ENCODE data around the gene PAX1. TPM values are rescaled to one million over a fixed set of nuclear protein-coding genes. Genes with fewer than 3 reads are reported as not detected.

The PAX1 gene
- total and polyA plus RNA-seq, 2 of the 8 experiments (the other 6 are each of a cell fraction or from before 2014, with no cell fraction given) = not detected

GRCh38 chr20:21741266-21741665, 35.8 kb downstream of the PAX1 start:
- ChIA-PET CTCF (ENCODE audit: partially characterized antibody) (no interaction called here), POLR2A (ENCODE audit: partially characterized antibody) (no interaction called here)
- no peak overlapping the region for H2BK120ac ChIP-seq (replicated peaks; ENCODE audit: low read depth, low read length)
- TF ChIP-seq MAX (IDR thresholded peaks at IDR 0.05) = no peak
- H3K4ac ChIP-seq (replicated peaks; ENCODE audit: insufficient read length, low read depth, low read length) = no peak overlapping the region
- H3K27ac ChIP-seq (ENCODE audit: low read depth, low read length) = no peak overlapping the region
- H3K9me3 ChIP-seq (ENCODE audit: insufficient read depth in 2 of 2, low read depth in 1 of 2, low read length in 1 of 2) = peaks cover 3 to 6% of the 10 kb centered on the region in 2 experiments; a peak in 1 of 4 replicates
- no peaks in the 10 kb centered on the region for H3K23me2 ChIP-seq (ENCODE audit: low read depth, low read length)
- H3K27me3 ChIP-seq (replicated peaks in 1 of 4; ENCODE audit: control insufficient read depth in 3 of 4, extremely low read depth in 1 of 4, insufficient read depth in 3 of 4, low read length in 3 of 4) = no peaks in the 10 kb centered on the region
- H3K36me3 ChIP-seq (ENCODE audit: control insufficient read depth in 2 of 4, insufficient read depth in 4 of 4, low read length in 3 of 4) = no peaks in the 10 kb centered on the region
- H3K4me3 ChIP-seq (ENCODE audit: extremely low read depth in 1 of 4, insufficient read depth in 2 of 4, low read depth in 3 of 4, low read length in 4 of 4) = no peak overlapping the region
- no peaks in the 10 kb centered on the region for H3K79me1 ChIP-seq (ENCODE audit: low read depth, low read length)
- no peaks in the 10 kb centered on the region for H3K79me2 ChIP-seq (ENCODE audit: control insufficient read depth in 1 of 2, insufficient read depth in 2 of 2, low read length in 2 of 2)
- H2BK5ac ChIP-seq (ENCODE audit: low read depth, low read length) = no peak overlapping the region
- H4K91ac ChIP-seq (replicated peaks; ENCODE audit: insufficient read length, low read length) = no peak overlapping the region
- H4K20me1 ChIP-seq (replicated peaks in 1 of 2; ENCODE audit: control insufficient read depth in 1 of 2, insufficient read depth in 2 of 2, low read length in 2 of 2) = no peaks in the 10 kb centered on the region
- H3K18ac ChIP-seq (ENCODE audit: extremely low read depth, low read length) = no peak overlapping the region
- no peak overlapping the region for H2AFZ ChIP-seq (ENCODE audit: low read length)
- no peak overlapping the region for H2BK15ac ChIP-seq (ENCODE audit: low read length)
- no peak overlapping the region for H3K4me2 ChIP-seq (ENCODE audit: insufficient read depth in 1 of 2, low read depth in 2 of 2, low read length in 2 of 2)
- no peak overlapping the region for H3K23ac ChIP-seq (ENCODE audit: insufficient read length)
- no peak overlapping the region for H3K56ac ChIP-seq (replicated peaks; ENCODE audit: insufficient read length, low read depth, low read length)
- DNase-seq (ENCODE audit: low read depth in 1 of 2, low spot score in 2 of 2) = no peak
- no peak overlapping the region for H3K9ac ChIP-seq (replicated peaks in 1 of 4; ENCODE audit: extremely low read depth in 1 of 4, low read depth in 3 of 4, low read length in 3 of 4)
- no peak overlapping the region for H2AK5ac ChIP-seq (ENCODE audit: low read depth, low read length)
- H2BK12ac ChIP-seq (ENCODE audit: low read depth, low read length) = no peak overlapping the region
- no peak overlapping the region for H2BK20ac ChIP-seq (ENCODE audit: low read length)
- no peak for FAIRE-seq
- H3K14ac ChIP-seq (ENCODE audit: insufficient read length) = no peak overlapping the region
- H4K5ac ChIP-seq (ENCODE audit: insufficient read length, low read depth, low read length) = no peak overlapping the region
- H3K4me1 ChIP-seq (replicated peaks in 1 of 4; ENCODE audit: control insufficient read depth in 3 of 4, insufficient read depth in 4 of 4, low read length in 3 of 4) = no peaks in the 10 kb centered on the region
- no peak overlapping the region for H4K8ac ChIP-seq (ENCODE audit: extremely low read depth, insufficient read depth, low read length)
